Lower leg skin (tissue), 4 donors: ENCODE measurements around the gene TRPM8. TPM values are rescaled to one million over a fixed set of nuclear protein-coding genes. Genes with fewer than 3 reads are reported as not detected.

ENCODE experiments used
- DNase-seq, 2 donors: peaks; one replicate each; pipeline ENCODE4 v3.0.0-alpha.2; 2019; ENCODE audit warnings: low spot score in 2 of 2
- H3K4me3 ChIP-seq: fragments of 200-600 bp; sonication (generic); 2 replicates; pipeline ENCODE4 v1.5.1; 2017; ENCODE audit warnings: mild to moderate bottlenecking, low read depth; ENCODE audit not compliant: poor library complexity, severe bottlenecking
- POLR2A ChIP-seq, 2 donors: fragments of 450-650 bp; IDR thresholded peaks; one replicate each; pipeline ENCODE4 v1.6.1; 2016 to 2017; ENCODE audit warnings: antibody characterized with exemption in 2 of 2, mild to moderate bottlenecking in 1 of 2, moderate library complexity in 1 of 2
- WGBS, 2 donors: methylation state at CpG; one replicate each; pipeline ENCODE4 v1.1.5; 2018; 5-methylcytosine and 5-hydroxymethylcytosine counted together
- intact Hi-C: fragments of 100-400 bp; cut with DNase I; formaldehyde crosslinking; loops from one replicate; pipeline ENCODE4 v1.15.0; 2023; ENCODE audit warnings: low total_unique reads
- total RNA-seq, 4 donors: library from RNA; depleted of rRNA; stranded (reverse); fragments of >200 nt; gene quantifications; one replicate each; pipeline ENCODE4 v1.1.0, GENCODE V29; 2016
- TF ChIP-seq, protein P1 (sequence below), 3 donors: fragments of 450-650 bp; IDR thresholded peaks; one replicate each; pipeline ENCODE4 v1.5.1; 2016; ENCODE audit warnings: antibody characterized with exemption in 3 of 3, mild to moderate bottlenecking in 3 of 3, moderate library complexity in 2 of 3

Gene TRPM8
- total RNA-seq, 4 donors from 2014 or later, result 0.46 TPM; not detected in 2

DNA sequence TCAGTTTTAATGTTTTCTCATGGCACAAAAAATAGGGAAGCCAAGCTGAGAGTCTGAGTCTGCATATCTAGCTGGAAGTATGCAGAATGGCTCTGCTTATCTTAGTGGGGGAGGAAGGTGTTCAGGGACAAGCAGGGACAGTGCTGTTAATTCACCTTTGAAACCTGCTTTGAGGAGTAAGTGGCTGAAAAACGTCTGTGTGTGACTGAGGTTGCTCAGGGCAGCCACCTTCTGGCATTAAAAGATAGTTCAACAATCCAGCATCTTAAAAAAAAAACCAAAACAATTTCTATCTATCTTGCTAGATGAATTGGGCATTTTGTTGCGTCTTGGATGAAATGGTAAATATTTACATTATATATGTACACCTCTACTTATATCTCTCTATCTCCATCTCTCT is 2.0 kb upstream of the TRPM8 start:
- no peak overlapping the region for H3K4me3 ChIP-seq
- WGBS, 2 donors, result 22 to 29% methylated on average over 2 of the region's 2 CpGs
- no peak for DNase-seq
- TF ChIP-seq, protein P1, sequence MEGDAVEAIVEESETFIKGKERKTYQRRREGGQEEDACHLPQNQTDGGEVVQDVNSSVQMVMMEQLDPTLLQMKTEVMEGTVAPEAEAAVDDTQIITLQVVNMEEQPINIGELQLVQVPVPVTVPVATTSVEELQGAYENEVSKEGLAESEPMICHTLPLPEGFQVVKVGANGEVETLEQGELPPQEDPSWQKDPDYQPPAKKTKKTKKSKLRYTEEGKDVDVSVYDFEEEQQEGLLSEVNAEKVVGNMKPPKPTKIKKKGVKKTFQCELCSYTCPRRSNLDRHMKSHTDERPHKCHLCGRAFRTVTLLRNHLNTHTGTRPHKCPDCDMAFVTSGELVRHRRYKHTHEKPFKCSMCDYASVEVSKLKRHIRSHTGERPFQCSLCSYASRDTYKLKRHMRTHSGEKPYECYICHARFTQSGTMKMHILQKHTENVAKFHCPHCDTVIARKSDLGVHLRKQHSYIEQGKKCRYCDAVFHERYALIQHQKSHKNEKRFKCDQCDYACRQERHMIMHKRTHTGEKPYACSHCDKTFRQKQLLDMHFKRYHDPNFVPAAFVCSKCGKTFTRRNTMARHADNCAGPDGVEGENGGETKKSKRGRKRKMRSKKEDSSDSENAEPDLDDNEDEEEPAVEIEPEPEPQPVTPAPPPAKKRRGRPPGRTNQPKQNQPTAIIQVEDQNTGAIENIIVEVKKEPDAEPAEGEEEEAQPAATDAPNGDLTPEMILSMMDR (IDR thresholded peaks at IDR 0.05), result no peak
- no peak for TF ChIP-seq POLR2A (IDR thresholded peaks at IDR 0.05)
- intact Hi-C loops, result no loop called here

DNA sequence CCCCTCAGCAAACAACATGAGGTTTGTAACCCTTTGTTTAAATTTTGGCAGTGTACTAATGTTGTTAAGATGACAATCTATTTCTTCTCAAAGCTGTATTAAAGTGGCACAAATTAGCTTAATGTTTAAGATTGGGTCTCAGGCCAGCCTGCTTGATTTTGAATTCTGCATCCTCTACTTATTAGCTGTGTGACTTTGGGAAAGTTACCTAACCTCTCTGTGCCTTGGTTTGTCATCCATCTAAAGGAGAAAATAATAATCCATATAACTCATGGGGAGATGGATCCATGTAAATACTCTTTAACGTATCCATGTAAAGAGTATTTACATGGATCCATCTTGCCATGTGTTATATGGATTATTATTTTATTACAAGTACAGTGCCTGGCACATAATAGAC is 2.1 kb downstream of the TRPM8 start:
- no peak for DNase-seq
- intact Hi-C loops, result no loop called here
- no peak overlapping the region for H3K4me3 ChIP-seq
- TF ChIP-seq, protein P1 (IDR thresholded peaks at IDR 0.05), result no peak
- no peak for TF ChIP-seq POLR2A (IDR thresholded peaks at IDR 0.05)
- 78 to 88% methylated on average over 1 of the region's 1 CpG for WGBS, 2 donors

DNA sequence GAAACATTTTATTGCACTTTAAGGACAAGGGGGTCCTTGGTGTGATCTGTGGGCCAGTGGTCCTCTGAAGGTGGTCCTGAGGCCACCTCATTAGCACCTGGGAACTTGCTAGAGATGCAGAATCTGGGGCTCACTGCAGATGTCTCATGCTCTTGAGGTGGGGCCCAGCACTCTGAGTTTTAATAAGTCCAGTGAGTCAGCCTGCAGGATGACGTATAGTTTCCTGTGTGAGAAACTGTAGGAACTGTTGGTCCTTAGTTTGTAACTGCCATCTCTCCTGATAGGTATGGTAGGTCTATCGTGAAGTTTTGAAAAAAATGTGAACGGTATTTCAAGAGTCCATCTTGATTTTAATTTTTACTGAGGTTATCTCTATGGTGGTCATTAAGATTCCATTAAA is 2.8 kb downstream of the TRPM8 start:
- TF ChIP-seq, protein P1 (IDR thresholded peaks at IDR 0.05), result no peak
- no peak for TF ChIP-seq POLR2A (IDR thresholded peaks at IDR 0.05)
- DNase-seq, result no peak
- 88 to 90% methylated on average over 3 of the region's 3 CpGs for WGBS, 2 donors
- no peak overlapping the region for H3K4me3 ChIP-seq
- intact Hi-C loops, result no loop called here

DNA sequence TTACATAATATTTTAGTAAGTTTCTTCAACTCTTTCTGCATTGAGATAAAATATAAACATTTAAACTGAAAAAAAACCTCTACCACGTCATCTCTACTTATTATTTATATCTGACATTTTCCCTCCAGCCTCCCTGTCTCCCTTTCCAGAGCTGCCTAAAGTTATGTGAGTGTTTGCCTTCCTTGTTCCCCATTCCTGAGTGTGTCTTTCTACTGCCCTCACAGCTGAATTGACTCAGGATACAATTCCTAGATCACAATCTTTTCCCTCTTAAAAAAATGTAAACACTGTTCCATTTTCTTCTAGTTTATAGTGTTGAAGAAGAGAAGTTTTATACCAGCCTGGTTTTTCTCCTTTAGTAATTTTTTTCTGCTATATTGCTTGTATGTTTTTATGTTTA is 5.3 kb downstream of the TRPM8 start:
- DNase-seq, result no peak
- TF ChIP-seq, protein P1 (IDR thresholded peaks at IDR 0.05), result no peak
- TF ChIP-seq POLR2A (IDR thresholded peaks at IDR 0.05), result no peak
- 48 to 52% methylated on average over 1 of the region's 1 CpG for WGBS, 2 donors
- intact Hi-C loops, result no loop called here
- no peak overlapping the region for H3K4me3 ChIP-seq

- WGBS, 2 donors, result 76 to 80% methylated on average over 7 of the region's 7 CpGs
- no peak for DNase-seq
- H3K4me3 ChIP-seq, result no peak overlapping the region
- TF ChIP-seq, protein P1 (IDR thresholded peaks at IDR 0.05), result no peak
- no peak for TF ChIP-seq POLR2A (IDR thresholded peaks at IDR 0.05)
- intact Hi-C loops, result no loop called here
Observed at GRCh38 chr2:233925402-233925801, 8.2 kb downstream of the TRPM8 start.

DNA sequence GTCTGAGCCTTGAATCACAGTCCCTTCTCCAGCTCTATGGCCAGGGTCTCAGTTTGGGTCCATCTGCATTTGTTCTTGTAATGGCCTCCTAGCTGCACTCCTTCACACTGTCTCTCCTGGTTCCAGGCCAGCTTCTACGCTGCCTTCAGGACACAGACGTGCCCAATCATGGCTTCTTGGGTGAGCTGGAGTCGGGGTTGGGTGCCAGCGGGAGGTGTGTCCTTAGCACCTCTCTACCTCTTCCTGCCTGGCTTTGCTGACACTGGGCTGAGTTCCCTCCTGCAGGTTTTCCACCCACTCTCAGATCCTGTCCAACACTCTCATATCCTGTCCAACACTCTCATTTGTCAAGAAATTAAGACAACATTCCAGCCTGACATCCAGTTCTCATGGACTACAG is 9.6 kb downstream of the TRPM8 start:
- no peak overlapping the region for H3K4me3 ChIP-seq
- 40 to 59% methylated on average over 4 of the region's 4 CpGs for WGBS, 2 donors
- DNase-seq, result peak in 1 of 2 donors; percentile 63
- TF ChIP-seq POLR2A (IDR thresholded peaks at IDR 0.05), result no peak
- TF ChIP-seq, protein P1 (IDR thresholded peaks at IDR 0.05), result no peak
- intact Hi-C loops, result no loop called here
